ENCODE data around the gene STIP1. TPM values are rescaled to one million over a fixed set of nuclear protein-coding genes. Genes with fewer than 3 reads are reported as not detected.
A peak's percentile ranks its signal among the peaks of the same experiment; 100 is the strongest.

STIP1 gene
- total RNA-seq, 1 donor from 2014 or later, result 209 TPM

DNA sequence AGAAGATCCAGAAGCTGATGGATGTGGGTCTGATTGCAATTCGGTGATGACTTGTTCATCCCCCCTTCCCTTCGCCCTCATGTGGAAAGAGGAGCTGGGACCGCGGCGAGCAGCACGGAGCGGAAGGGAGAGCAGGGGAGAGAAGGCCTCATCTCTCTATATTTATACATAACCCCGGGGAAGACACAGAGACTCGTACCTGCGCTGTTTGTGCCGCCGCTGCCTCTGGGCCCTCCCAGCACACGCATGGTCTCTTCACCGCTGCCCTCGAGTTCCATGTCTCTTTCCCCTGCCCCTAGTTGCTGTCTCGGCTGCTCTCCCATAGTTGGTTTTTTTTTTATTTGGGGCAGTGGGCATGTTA lies 18.1 kb downstream of the STIP1 start:
- no peaks in the 10 kb centered on the region for H3K27me3 Mint-ChIP-seq
- H3K36me3 Mint-ChIP-seq (ENCODE audit: insufficient read depth), result peaks cover 26% of the 10 kb centered on the region
- H3K27ac Mint-ChIP-seq, result no peak overlapping the region
- no peak overlapping the region for H3K4me3 Mint-ChIP-seq (ENCODE audit: low read depth)
- H3K4me1 Mint-ChIP-seq (ENCODE audit: low read depth), result no peaks in the 10 kb centered on the region
- TF ChIP-seq, protein P1, sequence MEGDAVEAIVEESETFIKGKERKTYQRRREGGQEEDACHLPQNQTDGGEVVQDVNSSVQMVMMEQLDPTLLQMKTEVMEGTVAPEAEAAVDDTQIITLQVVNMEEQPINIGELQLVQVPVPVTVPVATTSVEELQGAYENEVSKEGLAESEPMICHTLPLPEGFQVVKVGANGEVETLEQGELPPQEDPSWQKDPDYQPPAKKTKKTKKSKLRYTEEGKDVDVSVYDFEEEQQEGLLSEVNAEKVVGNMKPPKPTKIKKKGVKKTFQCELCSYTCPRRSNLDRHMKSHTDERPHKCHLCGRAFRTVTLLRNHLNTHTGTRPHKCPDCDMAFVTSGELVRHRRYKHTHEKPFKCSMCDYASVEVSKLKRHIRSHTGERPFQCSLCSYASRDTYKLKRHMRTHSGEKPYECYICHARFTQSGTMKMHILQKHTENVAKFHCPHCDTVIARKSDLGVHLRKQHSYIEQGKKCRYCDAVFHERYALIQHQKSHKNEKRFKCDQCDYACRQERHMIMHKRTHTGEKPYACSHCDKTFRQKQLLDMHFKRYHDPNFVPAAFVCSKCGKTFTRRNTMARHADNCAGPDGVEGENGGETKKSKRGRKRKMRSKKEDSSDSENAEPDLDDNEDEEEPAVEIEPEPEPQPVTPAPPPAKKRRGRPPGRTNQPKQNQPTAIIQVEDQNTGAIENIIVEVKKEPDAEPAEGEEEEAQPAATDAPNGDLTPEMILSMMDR (IDR thresholded peaks at IDR 0.05; ENCODE audit: unreplicated experiment), result no peak
- DNase-seq (ENCODE audit: low spot score, unreplicated experiment), result no peak
- H3K9me3 Mint-ChIP-seq (ENCODE audit: low read depth), result no peaks in the 10 kb centered on the region

DNA sequence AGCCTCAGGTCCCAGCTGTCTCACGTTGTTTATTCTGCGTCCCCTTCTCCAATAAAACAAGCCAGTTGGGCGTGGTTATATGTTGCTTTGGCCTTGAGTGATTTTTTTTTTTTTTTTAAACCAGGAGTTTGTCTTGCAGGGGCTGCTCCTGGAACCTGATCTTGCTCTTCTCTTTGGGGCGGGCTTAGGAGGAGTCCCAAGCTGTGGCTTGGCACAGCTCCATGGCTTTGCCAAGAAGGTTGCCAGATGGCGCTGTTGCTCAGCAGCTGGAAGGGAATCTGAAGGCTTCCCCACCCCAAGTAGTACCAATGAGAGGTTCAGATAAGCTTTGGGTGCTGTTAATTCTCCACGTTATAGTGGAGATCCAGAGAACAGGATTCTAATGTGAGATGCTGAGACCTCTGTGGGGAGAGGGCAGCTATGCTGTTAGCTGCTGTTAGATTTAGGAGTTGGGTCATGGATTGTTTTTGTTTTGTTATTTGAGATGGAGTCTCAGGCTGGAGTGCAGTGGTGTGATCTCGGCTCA lies 18.6 kb downstream of the STIP1 start:
- H3K36me3 Mint-ChIP-seq (ENCODE audit: insufficient read depth), result peaks cover 26% of the 10 kb centered on the region
- TF ChIP-seq, protein P1 (IDR thresholded peaks at IDR 0.05; ENCODE audit: unreplicated experiment), result peak; percentile 59
- H3K9me3 Mint-ChIP-seq (ENCODE audit: low read depth), result no peaks in the 10 kb centered on the region
- H3K4me3 Mint-ChIP-seq (ENCODE audit: low read depth), result no peak overlapping the region
- no peaks in the 10 kb centered on the region for H3K27me3 Mint-ChIP-seq
- H3K4me1 Mint-ChIP-seq (ENCODE audit: low read depth), result no peaks in the 10 kb centered on the region
- no peak for DNase-seq (ENCODE audit: low spot score, unreplicated experiment)
- peak overlapping the region; percentile 83 for H3K27ac Mint-ChIP-seq

DNA sequence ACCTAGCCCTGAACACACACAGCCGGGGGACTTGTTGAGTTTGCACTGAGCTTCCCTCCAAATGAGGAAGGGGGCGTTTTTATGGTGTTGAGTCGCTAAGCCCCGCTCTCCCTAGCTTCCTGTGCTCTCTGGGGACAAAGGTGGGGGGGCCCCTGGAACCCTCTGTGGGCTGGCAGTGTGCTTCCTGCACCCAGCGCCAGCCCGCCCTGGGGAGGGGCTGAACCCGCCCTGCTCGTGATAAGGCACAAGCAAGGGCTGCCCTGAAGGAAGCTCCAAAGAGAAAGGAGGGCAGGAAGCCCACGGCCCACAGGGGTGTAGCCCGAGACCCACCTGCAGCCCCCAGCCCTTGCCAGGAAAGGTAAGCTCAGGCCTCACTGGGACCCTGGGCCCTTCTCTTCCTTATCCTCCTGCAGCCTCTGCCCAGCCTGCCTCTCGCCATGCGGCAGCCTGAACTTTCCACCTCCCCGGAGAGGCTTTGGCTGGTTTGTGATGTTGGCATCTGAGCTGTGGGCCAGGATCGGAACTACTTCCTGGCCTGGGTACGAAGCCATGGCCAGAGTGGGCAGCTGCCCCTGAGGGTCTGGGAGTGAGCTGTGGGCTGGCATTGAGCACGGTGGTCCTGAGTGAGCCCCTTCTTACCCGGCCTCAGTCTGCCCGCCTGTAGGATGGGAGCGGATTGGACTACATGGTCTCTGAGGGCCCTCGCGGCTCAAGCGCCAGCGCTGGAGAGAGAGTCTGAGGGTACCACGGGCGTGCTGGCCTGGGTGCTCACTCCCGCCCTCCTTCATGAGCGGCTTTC lies 20.7 kb downstream of the STIP1 start, which contains the start of gene FERMT3:
Gene FERMT3, plus strand, starts transcription at position 265 of the 799 bp plus-strand sequence. CDS start 644 bp downstream, outside the sequence.
- Mint-ChIP-seq H3K9me3 (ENCODE audit: low read depth) (no peaks in the 10 kb centered on the region), H3K4me3 (ENCODE audit: low read depth) (no peak within 1 kb of the TSS), H3K27me3 (no peaks in the 10 kb centered on the region), H3K27ac (no peak within 1 kb of the TSS), H3K4me1 (ENCODE audit: low read depth) (no peaks in the 10 kb centered on the region), H3K36me3 (ENCODE audit: insufficient read depth) (peaks cover 17% of the 10 kb centered on the region)
- no peak for DNase-seq (ENCODE audit: low spot score, unreplicated experiment)
- TF ChIP-seq, protein P1 (IDR thresholded peaks at IDR 0.05; ENCODE audit: unreplicated experiment), result no peak

DNA sequence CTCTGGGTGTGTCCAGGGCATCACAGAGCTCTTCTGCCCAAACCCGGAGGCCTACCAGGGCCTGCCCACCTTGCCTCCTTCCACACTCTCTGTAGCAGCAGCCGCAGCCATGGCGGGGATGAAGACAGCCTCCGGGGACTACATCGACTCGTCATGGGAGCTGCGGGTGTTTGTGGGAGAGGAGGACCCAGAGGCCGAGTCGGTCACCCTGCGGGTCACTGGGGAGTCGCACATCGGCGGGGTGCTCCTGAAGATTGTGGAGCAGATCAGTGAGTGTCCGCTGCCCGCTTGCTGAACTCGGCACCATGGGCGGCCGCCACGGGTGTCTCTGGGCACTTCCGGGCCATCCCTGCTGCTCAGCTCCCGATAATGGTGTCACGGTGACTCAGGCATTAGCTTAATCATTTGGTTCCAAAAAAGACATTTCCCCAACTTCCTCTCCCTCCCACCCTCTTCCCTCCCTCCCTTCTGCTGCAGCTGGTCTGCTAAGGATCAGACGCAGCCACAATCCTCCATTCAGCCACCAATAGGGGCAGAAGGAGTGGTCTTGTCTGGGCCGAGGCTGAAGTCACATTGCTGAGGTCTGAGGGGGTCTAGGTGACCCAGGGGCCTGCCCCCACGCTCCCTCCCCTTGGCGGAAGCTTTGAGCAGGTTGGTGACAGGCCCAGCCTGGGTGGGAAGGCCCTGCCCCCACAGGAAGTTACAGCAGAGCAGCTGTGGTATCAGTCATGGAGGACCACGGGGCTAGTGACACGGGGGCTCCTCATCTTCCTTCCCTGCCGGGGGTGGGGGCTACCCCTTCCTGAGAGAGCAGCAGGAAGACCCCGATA lies 21.5 kb downstream of the STIP1 start:
- Mint-ChIP-seq H3K27me3 (no peaks in the 10 kb centered on the region), H3K27ac (no peak overlapping the region), H3K4me1 (ENCODE audit: low read depth) (no peaks in the 10 kb centered on the region), H3K36me3 (ENCODE audit: insufficient read depth) (peaks cover 13% of the 10 kb centered on the region), H3K4me3 (ENCODE audit: low read depth) (no peak overlapping the region), H3K9me3 (ENCODE audit: low read depth) (no peaks in the 10 kb centered on the region)
- TF ChIP-seq, protein P1 (IDR thresholded peaks at IDR 0.05; ENCODE audit: unreplicated experiment), result no peak
- no peak for DNase-seq (ENCODE audit: low spot score, unreplicated experiment)

DNA sequence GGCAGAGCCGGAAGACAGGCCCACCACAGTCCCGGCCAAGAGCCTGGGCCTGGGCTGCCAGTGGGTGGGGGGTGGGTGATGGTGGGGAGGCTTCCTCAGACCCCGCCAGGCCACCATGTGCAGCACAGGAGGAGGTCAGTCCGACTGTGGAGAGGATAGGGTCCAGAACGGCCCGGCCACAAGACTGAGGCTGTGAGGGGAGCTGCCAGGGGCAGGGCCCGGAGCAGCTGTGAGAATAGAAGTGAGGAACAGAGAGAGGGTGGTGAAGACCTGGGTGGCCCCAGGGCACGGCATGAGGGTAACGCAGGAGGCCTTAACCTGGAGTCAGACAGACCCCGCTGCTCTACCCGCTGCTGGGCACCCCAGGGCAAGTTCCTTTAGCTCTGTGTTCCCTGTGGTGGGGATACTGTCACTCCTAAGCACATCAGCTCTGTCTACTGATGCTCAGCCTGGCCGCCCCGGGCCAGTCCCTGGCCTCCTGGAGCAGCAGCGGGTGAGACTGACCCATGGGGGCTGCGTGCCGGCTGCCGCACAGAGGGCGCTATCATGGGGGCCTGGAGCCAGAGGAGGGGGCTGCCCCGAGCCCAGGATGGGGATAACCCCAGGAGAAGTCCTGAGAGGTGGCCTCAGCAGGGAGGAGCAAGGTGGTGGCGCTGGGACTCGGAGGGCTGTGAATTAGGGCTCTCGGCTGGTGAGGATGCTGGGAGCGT lies 22.3 kb downstream of the STIP1 start:
- TF ChIP-seq, protein P1 (IDR thresholded peaks at IDR 0.05; ENCODE audit: unreplicated experiment), result no peak
- H3K4me1 Mint-ChIP-seq (ENCODE audit: low read depth), result no peaks in the 10 kb centered on the region
- peaks cover 11% of the 10 kb centered on the region for H3K36me3 Mint-ChIP-seq (ENCODE audit: insufficient read depth)
- H3K27me3 Mint-ChIP-seq, result no peaks in the 10 kb centered on the region
- DNase-seq (ENCODE audit: low spot score, unreplicated experiment), result no peak
- H3K27ac Mint-ChIP-seq, result no peak overlapping the region
- no peak overlapping the region for H3K4me3 Mint-ChIP-seq (ENCODE audit: low read depth)
- no peaks in the 10 kb centered on the region for H3K9me3 Mint-ChIP-seq (ENCODE audit: low read depth)

All from progenitor cell of endocrine pancreas (in vitro differentiated cells).